Parathyroid adenoma (tissue), 2 donors: ENCODE data around the gene RIN3.

Experiments
- H2AFZ ChIP-seq: fragments of 300-600 bp; sonication (generic); one replicate; pipeline ENCODE4 v1.7.0; 2017; ENCODE audit warnings: antibody characterized with exemption, mild to moderate bottlenecking
- H3K27ac ChIP-seq: fragments of 300-600 bp; sonication (generic); one replicate; pipeline ENCODE4 v1.7.0; 2017
- H3K27me3 ChIP-seq: fragments of 300-600 bp; sonication (generic); one replicate; pipeline ENCODE4 v1.7.0; 2017; ENCODE audit warnings: low read length; ENCODE audit not compliant: control insufficient read depth, insufficient read depth
- H3K36me3 ChIP-seq: fragments of 300-600 bp; sonication (generic); one replicate; pipeline ENCODE4 v1.7.0; 2017; ENCODE audit warnings: low read length; ENCODE audit not compliant: control insufficient read depth, insufficient read depth
- H3K4me1 ChIP-seq: fragments of 300-600 bp; sonication (generic); one replicate; pipeline ENCODE4 v1.7.0; 2017; ENCODE audit warnings: control low read depth
- H3K4me2 ChIP-seq: fragments of 300-600 bp; sonication (generic); one replicate; pipeline ENCODE4 v1.7.0; 2017; ENCODE audit warnings: low read length
- H3K4me3 ChIP-seq: fragments of 300-600 bp; sonication (generic); one replicate; pipeline ENCODE4 v1.7.0; 2017; ENCODE audit warnings: low read depth, low read length
- H3K79me2 ChIP-seq: fragments of 300-600 bp; sonication (generic); one replicate; pipeline ENCODE4 v1.7.0; 2017; ENCODE audit warnings: control low read depth
- H3K9ac ChIP-seq: fragments of 300-600 bp; sonication (generic); one replicate; pipeline ENCODE4 v1.7.0; 2017; ENCODE audit warnings: mild to moderate bottlenecking
- H3K9me3 ChIP-seq: fragments of 300-600 bp; sonication (generic); one replicate; pipeline ENCODE4 v1.7.0; 2017; ENCODE audit warnings: low read length; ENCODE audit not compliant: control insufficient read depth
- TF ChIP-seq, protein P1 (sequence below): fragments of 300-600 bp; sonication (generic); IDR thresholded peaks from one replicate; pipeline ENCODE4 v1.7.0; 2017; ENCODE audit warnings: antibody characterized with exemption, mild to moderate bottlenecking
- donor health status: primary hyperparathyroidism.

Gene RIN3

DNA sequence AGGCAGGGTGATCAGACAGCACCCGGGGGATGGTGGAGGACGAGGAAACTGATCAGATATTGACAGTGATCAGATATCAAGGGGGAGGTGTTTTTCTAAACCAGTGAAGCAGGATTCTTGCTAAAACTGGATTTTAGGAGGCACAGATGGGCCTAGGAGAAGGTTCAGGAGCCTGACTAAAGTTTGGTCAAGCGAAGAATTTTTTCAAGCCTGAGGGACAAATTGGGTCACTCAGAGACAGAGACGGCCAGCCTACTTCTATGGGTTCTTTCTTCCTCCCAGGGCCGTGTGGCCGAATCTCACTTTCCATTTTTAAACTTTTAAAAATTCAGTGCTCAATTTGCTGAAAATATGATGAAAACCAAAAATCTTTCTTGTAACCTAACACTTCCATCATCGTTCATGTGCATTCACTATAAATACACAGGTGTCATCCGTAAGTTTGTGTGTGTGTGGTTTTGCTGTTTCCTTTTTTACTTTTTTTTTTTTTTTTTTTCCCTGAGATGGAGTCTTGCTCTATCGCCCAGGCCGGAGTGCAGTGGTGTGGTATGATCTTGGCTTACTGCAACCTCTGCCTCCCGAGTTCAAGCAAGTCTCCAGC is 68.5 kb downstream of the RIN3 start:
- Histone ChIP-seq H3K27ac (no peak overlapping the region), H2AFZ (no peak overlapping the region), H3K9ac (no peak overlapping the region), H3K4me1 (no peaks in the 10 kb centered on the region), H3K79me2 (peaks cover 4% of the 10 kb centered on the region), H3K36me3 (no peaks in the 10 kb centered on the region), H3K27me3 (no peaks in the 10 kb centered on the region), H3K9me3 (no peaks in the 10 kb centered on the region), H3K4me3 (no peak overlapping the region), H3K4me2 (no peak overlapping the region)
- TF ChIP-seq, protein P1, sequence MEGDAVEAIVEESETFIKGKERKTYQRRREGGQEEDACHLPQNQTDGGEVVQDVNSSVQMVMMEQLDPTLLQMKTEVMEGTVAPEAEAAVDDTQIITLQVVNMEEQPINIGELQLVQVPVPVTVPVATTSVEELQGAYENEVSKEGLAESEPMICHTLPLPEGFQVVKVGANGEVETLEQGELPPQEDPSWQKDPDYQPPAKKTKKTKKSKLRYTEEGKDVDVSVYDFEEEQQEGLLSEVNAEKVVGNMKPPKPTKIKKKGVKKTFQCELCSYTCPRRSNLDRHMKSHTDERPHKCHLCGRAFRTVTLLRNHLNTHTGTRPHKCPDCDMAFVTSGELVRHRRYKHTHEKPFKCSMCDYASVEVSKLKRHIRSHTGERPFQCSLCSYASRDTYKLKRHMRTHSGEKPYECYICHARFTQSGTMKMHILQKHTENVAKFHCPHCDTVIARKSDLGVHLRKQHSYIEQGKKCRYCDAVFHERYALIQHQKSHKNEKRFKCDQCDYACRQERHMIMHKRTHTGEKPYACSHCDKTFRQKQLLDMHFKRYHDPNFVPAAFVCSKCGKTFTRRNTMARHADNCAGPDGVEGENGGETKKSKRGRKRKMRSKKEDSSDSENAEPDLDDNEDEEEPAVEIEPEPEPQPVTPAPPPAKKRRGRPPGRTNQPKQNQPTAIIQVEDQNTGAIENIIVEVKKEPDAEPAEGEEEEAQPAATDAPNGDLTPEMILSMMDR, result no peak

DNA sequence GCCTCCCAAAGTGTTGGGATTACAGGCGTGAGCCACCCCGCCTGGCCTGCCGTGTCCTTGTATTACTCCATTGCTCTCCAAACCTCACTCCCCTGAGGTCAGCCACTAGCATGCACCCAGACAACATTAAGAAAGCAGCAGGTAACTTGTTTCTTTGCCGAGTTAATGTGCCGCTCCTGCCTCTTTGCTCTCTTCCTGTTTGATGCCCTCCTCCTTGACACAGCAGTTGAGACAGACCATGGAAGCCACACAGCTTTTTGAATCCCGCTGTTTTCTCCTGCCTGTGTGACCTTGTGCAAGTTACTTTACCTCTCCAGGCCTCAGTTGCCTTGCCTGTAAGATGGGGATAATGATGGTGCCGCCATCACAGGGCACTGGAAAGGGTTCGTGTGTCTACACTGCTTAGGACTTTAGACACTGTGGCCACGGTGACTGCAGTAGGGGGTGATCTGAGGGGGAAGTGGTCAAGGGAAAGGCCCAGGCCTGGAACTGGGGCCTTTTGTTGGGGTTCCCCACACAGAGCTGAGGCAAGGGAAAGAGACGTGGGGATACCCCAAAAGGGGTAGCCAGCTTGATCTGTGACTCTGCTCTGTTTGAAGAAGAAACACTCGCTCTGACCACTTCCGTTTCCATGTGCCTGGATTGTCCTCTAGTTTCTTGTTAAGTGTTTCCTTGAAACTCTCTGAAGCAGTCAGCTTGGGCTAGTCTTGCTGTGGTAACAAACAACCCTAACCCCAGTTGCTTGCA is 69.3 kb downstream of the RIN3 start:
- H3K9me3 ChIP-seq, result no peaks in the 10 kb centered on the region
- no peak overlapping the region for H2AFZ ChIP-seq
- H3K27ac ChIP-seq, result no peak overlapping the region
- no peak overlapping the region for H3K4me3 ChIP-seq
- TF ChIP-seq, protein P1, result no peak
- no peaks in the 10 kb centered on the region for H3K27me3 ChIP-seq
- no peaks in the 10 kb centered on the region for H3K4me1 ChIP-seq
- H3K36me3 ChIP-seq, result no peaks in the 10 kb centered on the region
- H3K79me2 ChIP-seq, result peaks cover 4% of the 10 kb centered on the region
- no peak overlapping the region for H3K4me2 ChIP-seq
- H3K9ac ChIP-seq, result no peak overlapping the region

DNA sequence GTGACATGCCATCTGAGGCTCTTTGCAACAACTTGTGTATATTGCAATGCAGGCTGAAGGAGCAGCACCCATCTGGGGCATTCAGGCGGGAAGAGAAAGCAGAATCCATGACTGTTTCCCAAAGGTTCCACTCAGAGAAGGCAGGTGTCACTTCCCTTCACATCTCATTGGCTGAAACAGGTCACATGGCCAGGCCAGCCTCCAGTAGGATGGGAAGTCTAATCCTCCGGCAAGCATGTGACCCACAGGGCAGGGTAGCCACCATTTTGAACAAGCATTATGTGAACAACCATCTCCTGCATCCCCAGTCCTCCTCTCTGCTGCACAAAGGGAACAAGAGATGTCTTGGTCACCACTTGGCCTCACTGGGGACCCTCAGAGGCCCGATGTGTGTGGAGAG is 70.6 kb downstream of the RIN3 start:
- Histone ChIP-seq H3K4me3 (no peak overlapping the region), H3K4me1 (no peaks in the 10 kb centered on the region)

DNA sequence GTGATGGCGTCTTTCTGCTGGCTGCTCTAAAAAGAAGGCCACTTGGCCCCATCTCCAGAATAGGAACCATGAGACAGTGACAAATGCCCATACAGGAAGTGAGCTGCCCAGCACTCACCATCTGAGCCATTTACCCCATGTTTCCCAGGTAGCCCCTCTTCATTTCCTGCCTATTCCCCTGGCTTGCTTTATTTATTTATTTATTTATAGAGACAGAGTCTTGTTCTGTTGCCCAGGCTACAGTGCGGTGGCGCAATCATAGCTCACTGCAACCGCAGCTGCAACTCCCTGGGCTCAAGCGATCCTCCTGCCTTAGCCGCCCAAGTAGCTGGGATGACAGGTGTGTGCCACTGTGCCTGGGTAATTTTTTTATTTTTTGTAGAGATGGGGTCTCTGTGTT is 71.2 kb downstream of the RIN3 start:
- H2AFZ ChIP-seq, result no peak overlapping the region
- H3K27me3 ChIP-seq, result no peaks in the 10 kb centered on the region
- H3K4me2 ChIP-seq, result no peak overlapping the region
- no peaks in the 10 kb centered on the region for H3K4me1 ChIP-seq
- peaks cover 4% of the 10 kb centered on the region for H3K79me2 ChIP-seq
- TF ChIP-seq, protein P1, result no peak
- no peak overlapping the region for H3K9ac ChIP-seq
- H3K36me3 ChIP-seq, result no peaks in the 10 kb centered on the region
- no peaks in the 10 kb centered on the region for H3K9me3 ChIP-seq
- H3K4me3 ChIP-seq, result no peak overlapping the region
- H3K27ac ChIP-seq, result no peak overlapping the region

More for the DNA sequence above, 70.6 kb downstream of the RIN3 start:
- Histone ChIP-seq H3K9ac (no peak overlapping the region), H3K9me3 (no peaks in the 10 kb centered on the region), H3K27me3 (no peaks in the 10 kb centered on the region), H3K4me2 (no peak overlapping the region), H3K79me2 (peaks cover 4% of the 10 kb centered on the region), H3K27ac (no peak overlapping the region), H2AFZ (no peak overlapping the region), H3K36me3 (no peaks in the 10 kb centered on the region)
- TF ChIP-seq, protein P1, result no peak
